Effector memory CD8-positive, alpha-beta T cell (primary cell): ENCODE data around the gene SEPSECS.

ENCODE experiments used
- ATAC-seq: fragments of 150-1000 bp; cut with Tn5 transposase; replicated peaks from 2 replicates; pipeline ENCODE4 v1.10.0; 2021; ENCODE audit warnings: mild to moderate bottlenecking, moderate library complexity
- DNase-seq, 3 experiments: peaks; one replicate each; pipeline ENCODE4 v3.0.0; 2021
- H3K27ac Mint-ChIP-seq, 2 donors: one replicate each; pipeline ENCODE4 v1.8.0; 2022; ENCODE audit warnings: mild to moderate bottlenecking in 2 of 2, mixed read lengths in 2 of 2, moderate library complexity in 2 of 2
- H3K27me3 Mint-ChIP-seq, 2 donors: one replicate each; pipeline ENCODE4 v1.8.0; 2022; ENCODE audit warnings: mixed read lengths in 2 of 2
- H3K36me3 Mint-ChIP-seq: one replicate; pipeline ENCODE4 v1.8.0; 2022; ENCODE audit warnings: mild to moderate bottlenecking, moderate library complexity, mixed read lengths; ENCODE audit not compliant: insufficient read depth
- H3K4me1 Mint-ChIP-seq, 2 donors: one replicate each; pipeline ENCODE4 v1.8.0; 2022; ENCODE audit warnings: low read depth in 2 of 2, mixed read lengths in 2 of 2
- H3K4me3 Mint-ChIP-seq, 2 donors: one replicate each; pipeline ENCODE4 v1.8.0; 2022; ENCODE audit warnings: mild to moderate bottlenecking in 2 of 2, mixed read lengths in 2 of 2, moderate library complexity in 2 of 2
- H3K9me3 Mint-ChIP-seq, 2 donors: one replicate each; pipeline ENCODE4 v1.8.0; 2022; ENCODE audit warnings: mixed read lengths in 2 of 2
- total RNA-seq, 9 experiments: gene quantifications; one replicate each; lab custom pipeline; 2026; lab: John Stamatoyannopoulos, UW

Gene SEPSECS
- 15.0 to 44.9 (median 23.6) reads per million in 9 experiments for total RNA-seq

- ATAC-seq, result peak; percentile 86
- H3K27me3 Mint-ChIP-seq, result no peaks in the 10 kb centered on the region
- peak; percentile 88 to 91 (median 90) for DNase-seq
- H3K27ac Mint-ChIP-seq, result peak within 1 kb of the TSS; percentile 98 to 100
- no peaks in the 10 kb centered on the region for H3K9me3 Mint-ChIP-seq
- peaks cover 19% of the 10 kb centered on the region for H3K36me3 Mint-ChIP-seq
- peaks cover 30 to 44% of the 10 kb centered on the region in 2 donors for H3K4me1 Mint-ChIP-seq
- H3K4me3 Mint-ChIP-seq, result peak within 1 kb of the TSS; percentile 88 to 90
Observed at GRCh38 chr4:25159837-25160713, at the start of gene SEPSECS. TSS of gene SEPSECS (minus strand) at chr4:25160449. CDS start at chr4:25160369, 80 bp downstream.

- no peak for DNase-seq
- Mint-ChIP-seq H3K9me3 (peaks cover 0 to 4% of the 10 kb centered on the region in 2 donors), H3K4me3 (no peak overlapping the region), H3K27me3 (peaks cover 7 to 11% of the 10 kb centered on the region in 2 donors), H3K27ac (no peak overlapping the region), H3K36me3 (no peaks in the 10 kb centered on the region), H3K4me1 (no peaks in the 10 kb centered on the region)
- ATAC-seq, result no peak
Observed at GRCh38 chr4:25209702-25210101, 49.5 kb upstream of the SEPSECS start.

GRCh38 chr4:25207997-25208396, 47.7 kb upstream of the SEPSECS start:
- H3K36me3 Mint-ChIP-seq, result no peaks in the 10 kb centered on the region
- ATAC-seq (no peak), DNase-seq (no peak)
- peaks cover 7 to 11% of the 10 kb centered on the region in 2 donors for H3K27me3 Mint-ChIP-seq
- no peak overlapping the region for H3K4me3 Mint-ChIP-seq
- peaks cover 0 to 4% of the 10 kb centered on the region in 2 donors for H3K9me3 Mint-ChIP-seq
- no peaks in the 10 kb centered on the region for H3K4me1 Mint-ChIP-seq
- no peak overlapping the region for H3K27ac Mint-ChIP-seq

GRCh38 chr4:25198713-25199112, 38.5 kb upstream of the SEPSECS start:
- Mint-ChIP-seq H3K4me1 (peaks cover 7% of the 10 kb centered on the region in 2 donors), H3K4me3 (no peak overlapping the region), H3K27ac (no peak overlapping the region)

GRCh38 chr4:25190407-25190806, 30.2 kb upstream of the SEPSECS start:
- Mint-ChIP-seq H3K36me3 (no peaks in the 10 kb centered on the region), H3K4me1 (peaks cover 7% of the 10 kb centered on the region in 2 donors), H3K4me3 (no peak overlapping the region), H3K27ac (no peak overlapping the region), H3K9me3 (no peaks in the 10 kb centered on the region), H3K27me3 (no peaks in the 10 kb centered on the region)
- DNase-seq (no peak), ATAC-seq (no peak)

More at GRCh38 chr4:25198713-25199112, 38.5 kb upstream of the SEPSECS start:
- Mint-ChIP-seq H3K27me3 (no peaks in the 10 kb centered on the region), H3K36me3 (no peaks in the 10 kb centered on the region), H3K9me3 (peaks cover 0 to 2% of the 10 kb centered on the region in 2 donors)
- DNase-seq (no peak), ATAC-seq (no peak)

GRCh38 chr4:25184056-25184455, 23.8 kb upstream of the SEPSECS start:
- no peak for DNase-seq
- Mint-ChIP-seq H3K27me3 (no peaks in the 10 kb centered on the region), H3K27ac (no peak overlapping the region), H3K36me3 (peaks cover 3% of the 10 kb centered on the region), H3K4me3 (no peak overlapping the region), H3K9me3 (no peaks in the 10 kb centered on the region), H3K4me1 (peaks cover 10 to 24% of the 10 kb centered on the region in 2 donors)
- no peak for ATAC-seq

GRCh38 chr4:25182937-25183336, 22.7 kb upstream of the SEPSECS start:
- peak overlapping the region in 1 of 2 donors; percentile 18 for H3K27ac Mint-ChIP-seq
- no peak overlapping the region for H3K4me3 Mint-ChIP-seq
- no peaks in the 10 kb centered on the region for H3K9me3 Mint-ChIP-seq
- peaks cover 3% of the 10 kb centered on the region for H3K36me3 Mint-ChIP-seq
- H3K4me1 Mint-ChIP-seq, result peaks cover 10 to 24% of the 10 kb centered on the region in 2 donors
- ATAC-seq, result no peak
- no peak for DNase-seq
- no peaks in the 10 kb centered on the region for H3K27me3 Mint-ChIP-seq

GRCh38 chr4:25180524-25181131, 20.4 kb upstream of the SEPSECS start:
- H3K27me3 Mint-ChIP-seq, result no peaks in the 10 kb centered on the region
- DNase-seq, result peak; percentile 21 to 29 (median 24)
- H3K4me1 Mint-ChIP-seq, result peaks cover 10 to 24% of the 10 kb centered on the region in 2 donors
- H3K4me3 Mint-ChIP-seq, result no peak overlapping the region
- no peak overlapping the region for H3K27ac Mint-ChIP-seq
- peak; percentile 67 for ATAC-seq
- H3K36me3 Mint-ChIP-seq, result peaks cover 3% of the 10 kb centered on the region
- no peaks in the 10 kb centered on the region for H3K9me3 Mint-ChIP-seq

- no peak for DNase-seq
- ATAC-seq, result no peak
- H3K27ac Mint-ChIP-seq, result no peak overlapping the region
- H3K9me3 Mint-ChIP-seq, result no peaks in the 10 kb centered on the region
- H3K4me3 Mint-ChIP-seq, result no peak overlapping the region
- H3K4me1 Mint-ChIP-seq, result peaks cover 10 to 24% of the 10 kb centered on the region in 2 donors
- H3K27me3 Mint-ChIP-seq, result no peaks in the 10 kb centered on the region
- H3K36me3 Mint-ChIP-seq, result peaks cover 6% of the 10 kb centered on the region
Observed at GRCh38 chr4:25178838-25179261, 18.6 kb upstream of the SEPSECS start.

GRCh38 chr4:25177147-25177546, 16.9 kb upstream of the SEPSECS start:
- Mint-ChIP-seq H3K4me1 (peaks cover 7 to 15% of the 10 kb centered on the region in 2 donors), H3K27ac (no peak overlapping the region), H3K27me3 (no peaks in the 10 kb centered on the region), H3K36me3 (peaks cover 6% of the 10 kb centered on the region), H3K4me3 (no peak overlapping the region), H3K9me3 (no peaks in the 10 kb centered on the region)
- DNase-seq (no peak), ATAC-seq (no peak)

GRCh38 chr4:25174674-25175073, 14.4 kb upstream of the SEPSECS start:
- H3K27ac Mint-ChIP-seq, result no peak overlapping the region
- ATAC-seq (no peak), DNase-seq (no peak)
- no peak overlapping the region for H3K4me3 Mint-ChIP-seq
- H3K9me3 Mint-ChIP-seq, result no peaks in the 10 kb centered on the region
- H3K36me3 Mint-ChIP-seq, result peaks cover 9% of the 10 kb centered on the region
- no peaks in the 10 kb centered on the region for H3K27me3 Mint-ChIP-seq
- H3K4me1 Mint-ChIP-seq, result peaks cover 4 to 14% of the 10 kb centered on the region in 2 donors

- DNase-seq (no peak), ATAC-seq (no peak)
- Mint-ChIP-seq H3K27me3 (no peaks in the 10 kb centered on the region), H3K4me1 (peaks cover 4 to 16% of the 10 kb centered on the region in 2 donors), H3K27ac (no peak overlapping the region), H3K9me3 (no peaks in the 10 kb centered on the region), H3K36me3 (peaks cover 9% of the 10 kb centered on the region), H3K4me3 (no peak overlapping the region)
Observed at GRCh38 chr4:25172961-25173915, 13.0 kb upstream of the SEPSECS start.
